ENCODE measurements around the gene BCO2. TPM values are rescaled to one million over a fixed set of nuclear protein-coding genes. Genes with fewer than 3 reads are reported as not detected.

BCO2 gene
- total and polyA plus RNA-seq, 7 donors: 3.5 to 42.4 (median 5.7) TPM

DNA sequence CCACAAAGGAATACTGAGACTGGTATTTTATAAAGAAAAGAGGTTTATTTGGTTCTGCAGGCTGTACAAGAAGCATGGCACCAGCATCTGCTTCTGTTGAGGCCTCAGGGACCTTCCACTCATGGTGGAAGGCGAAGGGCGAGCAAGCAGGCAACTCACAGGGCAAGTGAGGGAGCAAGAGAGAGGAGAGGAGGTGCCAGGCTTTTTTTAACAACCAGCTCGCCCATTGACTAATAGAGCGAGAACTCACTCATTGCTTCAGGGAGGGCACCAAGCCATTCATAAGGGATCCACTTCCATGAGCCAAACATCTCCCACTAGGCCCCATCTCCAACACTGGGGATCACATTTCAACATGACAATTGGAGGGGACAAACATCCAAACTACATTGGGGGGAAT, 52.2 kb downstream of the BCO2 start:
- intact Hi-C loops (cut with DNase I): loop anchor here in 1 of 2 donors (10.0 kb wide), 1 partner anchor 1067 kb away; no protein-coding TSS in a partner anchor
- peaks cover 14% of the 10 kb centered on the region for H3K4me1 ChIP-seq
- TF ChIP-seq, protein P1, sequence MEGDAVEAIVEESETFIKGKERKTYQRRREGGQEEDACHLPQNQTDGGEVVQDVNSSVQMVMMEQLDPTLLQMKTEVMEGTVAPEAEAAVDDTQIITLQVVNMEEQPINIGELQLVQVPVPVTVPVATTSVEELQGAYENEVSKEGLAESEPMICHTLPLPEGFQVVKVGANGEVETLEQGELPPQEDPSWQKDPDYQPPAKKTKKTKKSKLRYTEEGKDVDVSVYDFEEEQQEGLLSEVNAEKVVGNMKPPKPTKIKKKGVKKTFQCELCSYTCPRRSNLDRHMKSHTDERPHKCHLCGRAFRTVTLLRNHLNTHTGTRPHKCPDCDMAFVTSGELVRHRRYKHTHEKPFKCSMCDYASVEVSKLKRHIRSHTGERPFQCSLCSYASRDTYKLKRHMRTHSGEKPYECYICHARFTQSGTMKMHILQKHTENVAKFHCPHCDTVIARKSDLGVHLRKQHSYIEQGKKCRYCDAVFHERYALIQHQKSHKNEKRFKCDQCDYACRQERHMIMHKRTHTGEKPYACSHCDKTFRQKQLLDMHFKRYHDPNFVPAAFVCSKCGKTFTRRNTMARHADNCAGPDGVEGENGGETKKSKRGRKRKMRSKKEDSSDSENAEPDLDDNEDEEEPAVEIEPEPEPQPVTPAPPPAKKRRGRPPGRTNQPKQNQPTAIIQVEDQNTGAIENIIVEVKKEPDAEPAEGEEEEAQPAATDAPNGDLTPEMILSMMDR (IDR thresholded peaks at IDR 0.05): no peak
- H3K36me3 ChIP-seq (ENCODE audit: insufficient read depth in 1 of 2, low read depth in 1 of 2): peaks cover 4 to 51% of the 10 kb centered on the region in 2 donors
- peak overlapping the region; percentile 72 for H3K4me3 ChIP-seq
- WGBS, 3 donors: 61 to 76% (median 75%) methylated on average over 4 of the region's 4 CpGs
- H3K9me3 ChIP-seq: no peaks in the 10 kb centered on the region
- DNase-seq (no peak), ATAC-seq (peak in 2 of 4 donors; percentile 57 to 62)
- H3K27me3 ChIP-seq (ENCODE audit: insufficient read depth in 3 of 3, low read length in 2 of 3): no peaks in the 10 kb centered on the region
- H3K27ac ChIP-seq: peak overlapping the region; percentile 99

DNA sequence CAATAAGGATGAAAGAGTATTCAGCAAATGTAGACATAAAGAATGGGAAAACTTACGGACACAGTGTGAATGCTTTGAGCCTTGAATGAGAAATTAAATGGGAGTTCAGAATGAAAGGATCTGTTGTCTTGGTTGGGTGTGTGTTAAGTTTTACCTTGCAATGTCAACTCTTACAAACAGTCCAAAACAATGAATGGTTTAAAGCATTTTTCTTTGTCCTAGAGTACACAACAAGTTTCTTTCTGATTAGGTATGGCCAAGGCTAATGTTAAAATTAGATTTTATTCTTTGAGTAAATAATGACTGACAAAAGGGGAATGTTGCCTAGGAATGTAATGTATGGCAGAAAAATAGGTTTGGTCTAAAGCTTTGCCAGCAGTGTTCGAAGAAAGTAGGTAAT, 53.4 kb downstream of the BCO2 start:
- intact Hi-C loops (cut with DNase I): loop anchor here in 1 of 2 donors (10.0 kb wide), 1 partner anchor 1066 kb away; no protein-coding TSS in a partner anchor
- H3K4me3 ChIP-seq: no peak overlapping the region
- no peak overlapping the region for H3K27ac ChIP-seq
- H3K9me3 ChIP-seq: no peaks in the 10 kb centered on the region
- 93 to 97% (median 97%) methylated on average over 2 of the region's 2 CpGs for WGBS, 3 donors
- TF ChIP-seq, protein P1 (IDR thresholded peaks at IDR 0.05): no peak
- H3K27me3 ChIP-seq (ENCODE audit: insufficient read depth in 3 of 3, low read length in 2 of 3): no peaks in the 10 kb centered on the region
- DNase-seq (no peak), ATAC-seq (no peak)
- H3K4me1 ChIP-seq: peaks cover 14% of the 10 kb centered on the region
- H3K36me3 ChIP-seq (ENCODE audit: insufficient read depth in 1 of 2, low read depth in 1 of 2): peaks cover 4 to 63% of the 10 kb centered on the region in 2 donors

GRCh38 chr11:112229159-112229558, 53.8 kb downstream of the BCO2 start:
- WGBS, 3 donors: 87 to 99% (median 93%) methylated on average over 5 to 7 of the region's 7 CpGs
- Histone ChIP-seq H3K36me3 (ENCODE audit: insufficient read depth in 1 of 2, low read depth in 1 of 2) (peaks cover 4 to 63% of the 10 kb centered on the region in 2 donors), H3K27ac (no peak overlapping the region), H3K4me1 (peaks cover 14% of the 10 kb centered on the region), H3K27me3 (ENCODE audit: insufficient read depth in 3 of 3, low read length in 2 of 3) (no peaks in the 10 kb centered on the region), H3K4me3 (no peak overlapping the region), H3K9me3 (no peaks in the 10 kb centered on the region)
- DNase-seq (no peak), ATAC-seq (no peak)
- intact Hi-C loops (cut with DNase I): loop anchor here in 1 of 2 donors (10.0 kb wide), 1 partner anchor 1066 kb away; no protein-coding TSS in a partner anchor
- TF ChIP-seq, protein P1 (IDR thresholded peaks at IDR 0.05): no peak

- H3K27me3 ChIP-seq (ENCODE audit: insufficient read depth in 3 of 3, low read length in 2 of 3): no peaks in the 10 kb centered on the region
- WGBS, 3 donors: 50 to 78% (median 75%) methylated on average over 3 of the region's 3 CpGs
- no peak for DNase-seq
- H3K4me3 ChIP-seq: no peak overlapping the region
- peaks cover 14% of the 10 kb centered on the region for H3K4me1 ChIP-seq
- no peak overlapping the region for H3K27ac ChIP-seq
- peaks cover 4 to 68% of the 10 kb centered on the region in 2 donors for H3K36me3 ChIP-seq (ENCODE audit: insufficient read depth in 1 of 2, low read depth in 1 of 2)
- intact Hi-C loops (cut with DNase I): loop anchor here in 1 of 2 donors (10.0 kb wide), 1 partner anchor 1065 kb away; no protein-coding TSS in a partner anchor
- no peak for ATAC-seq
- TF ChIP-seq, protein P1 (IDR thresholded peaks at IDR 0.05): no peak
- H3K9me3 ChIP-seq: no peaks in the 10 kb centered on the region
These were observed 54.6 kb downstream of the BCO2 start for GRCh38 chr11:112229746-112230433.

Data from psoas muscle (tissue), 8 donors.